ENCODE results near the gene MYL6.

DNA sequence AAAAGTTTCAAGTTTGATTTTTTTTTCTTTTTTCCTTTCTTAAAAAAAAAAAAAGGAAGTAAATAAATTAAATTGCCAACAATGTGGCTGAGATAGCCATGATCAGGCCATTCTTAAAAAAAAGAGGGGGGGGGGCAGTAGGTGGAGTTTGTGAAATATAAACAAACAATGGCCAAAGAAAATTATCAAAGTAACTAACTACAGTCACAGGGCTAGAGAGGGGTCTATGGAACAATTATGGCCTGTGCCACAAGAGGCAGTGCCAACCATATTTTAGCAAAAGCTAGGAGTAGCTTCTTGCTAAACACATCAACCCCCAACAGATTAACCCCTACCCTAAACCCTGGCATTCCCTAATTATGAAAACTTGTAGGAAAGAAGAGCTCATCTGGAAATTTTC is 47.3 kb downstream of the MYL6 start:
- TF ChIP-seq TCF12 (IDR thresholded peaks at IDR 0.05; ENCODE audit: low read depth): no peak
- no peak for TF ChIP-seq TEAD4 (IDR thresholded peaks at IDR 0.05)
- TF ChIP-seq, protein P1, sequence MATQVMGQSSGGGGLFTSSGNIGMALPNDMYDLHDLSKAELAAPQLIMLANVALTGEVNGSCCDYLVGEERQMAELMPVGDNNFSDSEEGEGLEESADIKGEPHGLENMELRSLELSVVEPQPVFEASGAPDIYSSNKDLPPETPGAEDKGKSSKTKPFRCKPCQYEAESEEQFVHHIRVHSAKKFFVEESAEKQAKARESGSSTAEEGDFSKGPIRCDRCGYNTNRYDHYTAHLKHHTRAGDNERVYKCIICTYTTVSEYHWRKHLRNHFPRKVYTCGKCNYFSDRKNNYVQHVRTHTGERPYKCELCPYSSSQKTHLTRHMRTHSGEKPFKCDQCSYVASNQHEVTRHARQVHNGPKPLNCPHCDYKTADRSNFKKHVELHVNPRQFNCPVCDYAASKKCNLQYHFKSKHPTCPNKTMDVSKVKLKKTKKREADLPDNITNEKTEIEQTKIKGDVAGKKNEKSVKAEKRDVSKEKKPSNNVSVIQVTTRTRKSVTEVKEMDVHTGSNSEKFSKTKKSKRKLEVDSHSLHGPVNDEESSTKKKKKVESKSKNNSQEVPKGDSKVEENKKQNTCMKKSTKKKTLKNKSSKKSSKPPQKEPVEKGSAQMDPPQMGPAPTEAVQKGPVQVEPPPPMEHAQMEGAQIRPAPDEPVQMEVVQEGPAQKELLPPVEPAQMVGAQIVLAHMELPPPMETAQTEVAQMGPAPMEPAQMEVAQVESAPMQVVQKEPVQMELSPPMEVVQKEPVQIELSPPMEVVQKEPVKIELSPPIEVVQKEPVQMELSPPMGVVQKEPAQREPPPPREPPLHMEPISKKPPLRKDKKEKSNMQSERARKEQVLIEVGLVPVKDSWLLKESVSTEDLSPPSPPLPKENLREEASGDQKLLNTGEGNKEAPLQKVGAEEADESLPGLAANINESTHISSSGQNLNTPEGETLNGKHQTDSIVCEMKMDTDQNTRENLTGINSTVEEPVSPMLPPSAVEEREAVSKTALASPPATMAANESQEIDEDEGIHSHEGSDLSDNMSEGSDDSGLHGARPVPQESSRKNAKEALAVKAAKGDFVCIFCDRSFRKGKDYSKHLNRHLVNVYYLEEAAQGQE (IDR thresholded peaks at IDR 0.05; ENCODE audit: low read depth): no peak
- TF ChIP-seq TAF1 (IDR thresholded peaks at IDR 0.05; ENCODE audit: low read depth): no peak
- TF ChIP-seq ZBTB7A (IDR thresholded peaks at IDR 0.05; ENCODE audit: low read depth): no peak
- TF ChIP-seq CEBPB (IDR thresholded peaks at IDR 0.05): no peak
- no peak for TF ChIP-seq EP300 (IDR thresholded peaks at IDR 0.05; ENCODE audit: borderline replicate concordance)
- TF ChIP-seq RAD21 (IDR thresholded peaks at IDR 0.05; ENCODE audit: low read depth): no peak

All from Ishikawa (cell line).